A673 (cell line): ENCODE data around the gene EEFSEC.

Experiments
- CTCF ChIP-seq: fragments of 300-800, 200-600 bp; sonication (generic); conservative IDR thresholded peaks from 2 replicates; pipeline ENCODE4 v1.5.1; 2017; ENCODE audit warnings: low read depth, mild to moderate bottlenecking, antibody characterized with exemption, low read length, moderate library complexity, mixed read lengths
- EZH2 ChIP-seq: fragments of 200-600 bp; sonication (generic); IDR thresholded peaks from 2 replicates; pipeline ENCODE4 v1.6.1; 2017; ENCODE audit warnings: borderline replicate concordance, low read depth, mild to moderate bottlenecking, mixed read lengths, antibody characterized with exemption, low read length; ENCODE audit not compliant: poor library complexity, severe bottlenecking

GRCh38 chr3:128449111-128449638 lies 295.9 kb downstream of the EEFSEC start:
- TF ChIP-seq CTCF (no peak), EZH2 (no peak)
